ENCODE results near the gene CFAP410.

The CFAP410 gene

GRCh38 chr21:44328242-44328895 lies 10.8 kb downstream of the CFAP410 start:
- no peak for TF ChIP-seq CTCF (IDR thresholded peaks at IDR 0.05; ENCODE audit: extremely low read depth, missing control alignments)
- no peak for DNase-seq (ENCODE audit: low spot score)

- TF ChIP-seq CTCF (IDR thresholded peaks at IDR 0.05; ENCODE audit: extremely low read depth, missing control alignments) = no peak
- DNase-seq (ENCODE audit: low spot score) = no peak
Measured at GRCh38 chr21:44327603-44327974, 11.6 kb downstream of the CFAP410 start.

- DNase-seq (ENCODE audit: low spot score) = no peak
- no peak for TF ChIP-seq CTCF (IDR thresholded peaks at IDR 0.05; ENCODE audit: extremely low read depth, missing control alignments)
Measured at GRCh38 chr21:44326716-44327602, 12.2 kb downstream of the CFAP410 start.

GRCh38 chr21:44326272-44326647 lies 12.9 kb downstream of the CFAP410 start:
- TF ChIP-seq CTCF (IDR thresholded peaks at IDR 0.05; ENCODE audit: extremely low read depth, missing control alignments) = no peak
- DNase-seq (ENCODE audit: low spot score) = no peak

GRCh38 chr21:44325386-44326271 lies 13.6 kb downstream of the CFAP410 start:
- DNase-seq (ENCODE audit: low spot score) = no peak
- no peak for TF ChIP-seq CTCF (IDR thresholded peaks at IDR 0.05; ENCODE audit: extremely low read depth, missing control alignments)

GRCh38 chr21:44324854-44325107 lies 14.4 kb downstream of the CFAP410 start:
- no peak for DNase-seq (ENCODE audit: low spot score)
- no peak for TF ChIP-seq CTCF (IDR thresholded peaks at IDR 0.05; ENCODE audit: extremely low read depth, missing control alignments)
